Measurements from ENCODE around the gene NPR1.
"Not testable (repeated sequence)": the region's sequence is repeated elsewhere in the genome, so short reads cannot be mapped to it uniquely, and the experiment has no call there.

NPR1 gene

DNA sequence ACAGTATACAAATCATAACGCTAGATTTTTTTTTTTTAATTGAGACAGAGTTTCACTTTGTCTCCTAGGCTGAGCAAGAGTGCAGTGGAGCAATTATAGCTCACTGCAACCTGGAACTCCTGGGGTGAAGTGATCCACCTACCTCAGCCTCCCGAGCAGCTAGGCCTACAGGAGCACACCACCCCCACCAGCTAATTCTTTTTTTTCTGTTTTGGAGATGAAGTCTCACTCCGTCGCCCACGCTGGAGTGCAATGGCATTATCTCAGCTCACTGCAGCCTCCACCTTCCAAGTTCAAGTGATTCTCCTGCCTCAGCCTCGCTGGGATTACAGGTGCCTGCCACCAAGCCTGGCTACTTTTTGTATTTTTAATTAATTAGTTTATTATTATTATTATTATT lies 21.3 kb downstream of the NPR1 start:
- Histone ChIP-seq H3K9ac (ENCODE audit: low read depth, low read length) (no peak overlapping the region), H3K4me1 (ENCODE audit: insufficient read depth, low read length) (peaks cover 22% of the 10 kb centered on the region), H3K9me3 (ENCODE audit: control insufficient read depth, insufficient read depth, low read length) (no peaks in the 10 kb centered on the region), H3K36me3 (ENCODE audit: insufficient read depth, low read length) (no peaks in the 10 kb centered on the region)

GRCh38 chr1:153705484-153705883 lies 27.0 kb downstream of the NPR1 start:
- Histone ChIP-seq H3K9me3 (ENCODE audit: control insufficient read depth, insufficient read depth, low read length) (no peaks in the 10 kb centered on the region), H3K4me1 (ENCODE audit: insufficient read depth, low read length) (no peaks in the 10 kb centered on the region; the same call in 1 of the 2 replicates), H3K9ac (ENCODE audit: low read depth, low read length) (no peak overlapping the region), H3K36me3 (ENCODE audit: insufficient read depth, low read length) (no peaks in the 10 kb centered on the region)

DNA sequence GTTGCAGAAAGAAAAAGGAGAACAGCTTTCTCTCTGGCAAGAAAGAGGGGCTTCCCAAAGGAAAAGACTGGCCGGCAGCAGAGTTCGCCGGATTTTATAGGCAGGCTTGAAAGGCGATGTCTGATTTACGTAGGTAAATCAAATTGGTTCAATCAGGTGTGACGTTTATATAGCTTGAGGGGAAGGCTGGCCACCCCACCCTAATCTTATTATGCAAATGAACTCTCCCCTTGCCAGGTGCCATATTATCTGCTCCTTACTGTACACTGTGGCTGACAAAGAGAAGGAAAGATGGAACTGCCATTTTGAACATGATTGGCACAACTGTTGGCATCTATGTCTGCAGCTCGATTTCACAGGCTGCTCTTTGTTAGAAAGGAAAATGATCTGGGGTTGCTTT lies 32.5 kb downstream of the NPR1 start:
- Histone ChIP-seq H3K9ac (ENCODE audit: low read depth, low read length) (no peak overlapping the region), H3K4me1 (ENCODE audit: insufficient read depth, low read length) (no peaks in the 10 kb centered on the region; the same call in 1 of the 2 replicates), H3K36me3 (ENCODE audit: insufficient read depth, low read length) (no peaks in the 10 kb centered on the region), H3K9me3 (ENCODE audit: control insufficient read depth, insufficient read depth, low read length) (no peaks in the 10 kb centered on the region)

GRCh38 chr1:153716211-153716610 lies 37.7 kb downstream of the NPR1 start:
- not testable (repeated sequence) for H3K36me3 ChIP-seq (ENCODE audit: insufficient read depth, low read length); H3K9me3 ChIP-seq (ENCODE audit: control insufficient read depth, insufficient read depth, low read length); H3K9ac ChIP-seq (ENCODE audit: low read depth, low read length); H3K4me1 ChIP-seq (ENCODE audit: insufficient read depth, low read length)

DNA sequence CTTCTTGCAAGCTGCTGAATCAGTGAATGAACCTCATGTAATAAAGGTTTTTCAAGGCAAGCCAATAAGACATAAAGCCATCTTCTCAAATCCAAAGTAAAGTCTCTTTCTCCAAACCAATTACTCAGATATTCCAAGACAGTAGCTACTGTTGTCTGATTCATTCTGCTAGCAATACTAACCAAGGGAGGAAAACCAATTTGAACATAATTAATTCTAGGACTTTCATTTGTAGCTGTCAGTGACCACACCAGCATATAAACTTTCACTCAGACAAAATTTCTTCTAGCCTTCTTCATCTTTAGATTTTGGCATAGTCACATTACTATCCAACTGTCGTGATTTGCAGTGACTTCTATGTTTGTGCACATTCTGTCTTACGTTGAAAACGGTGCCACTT lies 38.8 kb downstream of the NPR1 start:
- no peaks in the 10 kb centered on the region for H3K36me3 ChIP-seq (ENCODE audit: insufficient read depth, low read length)
- H3K9ac ChIP-seq (ENCODE audit: low read depth, low read length), result no peak overlapping the region
- H3K4me1 ChIP-seq (ENCODE audit: insufficient read depth, low read length), result no peaks in the 10 kb centered on the region
- no peaks in the 10 kb centered on the region for H3K9me3 ChIP-seq (ENCODE audit: control insufficient read depth, insufficient read depth, low read length)

DNA sequence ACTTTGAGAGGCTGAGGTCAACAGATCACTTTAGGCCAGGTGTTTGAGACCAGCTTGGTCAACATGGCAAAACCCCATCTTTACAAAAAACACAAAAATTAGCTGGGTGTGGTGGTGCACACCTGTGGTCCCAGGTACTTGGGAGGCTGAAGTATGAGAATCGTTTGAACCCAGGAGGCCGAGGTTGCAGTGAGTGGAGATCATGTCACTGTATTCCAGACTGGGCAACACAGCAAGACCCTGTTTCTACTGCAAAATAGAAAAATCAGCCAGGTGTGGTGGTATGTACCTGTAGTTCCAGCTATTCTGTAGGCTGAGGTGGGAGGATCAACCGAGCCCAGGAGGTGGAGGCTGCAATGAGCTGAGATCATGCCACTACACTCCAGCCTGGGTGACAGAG lies 45.2 kb downstream of the NPR1 start:
- no peak overlapping the region for H3K9ac ChIP-seq (ENCODE audit: low read depth, low read length)
- H3K4me1 ChIP-seq (ENCODE audit: insufficient read depth, low read length), result no peaks in the 10 kb centered on the region
- H3K9me3 ChIP-seq (ENCODE audit: control insufficient read depth, insufficient read depth, low read length), result no peaks in the 10 kb centered on the region
- H3K36me3 ChIP-seq (ENCODE audit: insufficient read depth, low read length), result no peaks in the 10 kb centered on the region

GRCh38 chr1:153724634-153725033 lies 46.1 kb downstream of the NPR1 start:
- not testable (repeated sequence) for H3K4me1 ChIP-seq (ENCODE audit: insufficient read depth, low read length); H3K9me3 ChIP-seq (ENCODE audit: control insufficient read depth, insufficient read depth, low read length); H3K36me3 ChIP-seq (ENCODE audit: insufficient read depth, low read length); H3K9ac ChIP-seq (ENCODE audit: low read depth, low read length)

- Histone ChIP-seq H3K9ac (ENCODE audit: low read depth, low read length) (peak within 1 kb of the TSS; percentile 100), H3K4me1 (ENCODE audit: insufficient read depth, low read length) (peaks cover 12% of the 10 kb centered on the region; the same call in 1 of the 2 replicates), H3K9me3 (ENCODE audit: control insufficient read depth, insufficient read depth, low read length) (no peaks in the 10 kb centered on the region), H3K36me3 (ENCODE audit: insufficient read depth, low read length) (no peaks in the 10 kb centered on the region)
These were observed 49.2 kb downstream of the NPR1 start, which contains the start of gene INTS3 for GRCh38 chr1:153727463-153728304. Gene INTS3, plus strand, starts transcription at chr1:153728050. Its CDS starts 585 bp downstream, at chr1:153728635.

GRCh38 chr1:153728305-153729066 lies 50.0 kb downstream of the NPR1 start:
- H3K36me3 ChIP-seq (ENCODE audit: insufficient read depth, low read length), result no peaks in the 10 kb centered on the region

DNA sequence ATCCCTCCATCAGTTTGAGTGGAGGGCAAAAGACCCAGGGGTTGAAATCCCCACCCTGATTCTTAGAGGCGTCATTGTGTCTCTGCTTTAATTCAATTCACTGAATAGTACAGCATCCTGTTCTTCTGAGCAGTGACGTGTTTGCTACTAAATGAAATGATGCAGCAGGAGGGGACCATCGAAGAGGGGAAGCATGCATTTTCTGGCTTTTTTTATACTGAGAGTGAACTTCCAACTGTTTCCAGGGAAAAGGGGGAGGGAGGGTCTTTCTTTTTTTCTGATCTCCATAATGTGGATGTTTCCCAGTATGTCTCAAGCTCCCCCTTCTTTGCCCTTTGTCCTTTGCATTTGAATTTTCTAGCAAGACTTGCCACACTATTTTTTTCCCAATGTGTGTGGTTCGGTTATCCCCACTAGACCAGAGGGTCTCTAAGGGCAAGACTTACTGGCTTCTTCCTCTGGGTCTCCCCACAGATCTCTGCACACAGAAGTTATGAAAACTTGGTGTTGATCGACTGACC lies 52.0 kb downstream of the NPR1 start:
- Histone ChIP-seq H3K9me3 (ENCODE audit: control insufficient read depth, insufficient read depth, low read length) (no peaks in the 10 kb centered on the region), H3K4me1 (ENCODE audit: insufficient read depth, low read length) (peaks cover 17% of the 10 kb centered on the region; the same call in 1 of the 2 replicates), H3K9ac (ENCODE audit: low read depth, low read length) (no peak overlapping the region), H3K36me3 (ENCODE audit: insufficient read depth, low read length) (peaks cover 4% of the 10 kb centered on the region; the same call in 1 of the 2 replicates)

More at GRCh38 chr1:153728305-153729066, 50.0 kb downstream of the NPR1 start:
- Histone ChIP-seq H3K4me1 (ENCODE audit: insufficient read depth, low read length) (peaks cover 12% of the 10 kb centered on the region; the same call in 1 of the 2 replicates), H3K9me3 (ENCODE audit: control insufficient read depth, insufficient read depth, low read length) (no peaks in the 10 kb centered on the region), H3K9ac (ENCODE audit: low read depth, low read length) (peak overlapping the region; percentile 100)

- Histone ChIP-seq H3K36me3 (ENCODE audit: insufficient read depth, low read length) (peaks cover 4% of the 10 kb centered on the region; the same call in 1 of the 2 replicates), H3K9me3 (ENCODE audit: control insufficient read depth, insufficient read depth, low read length) (no peaks in the 10 kb centered on the region), H3K9ac (ENCODE audit: low read depth, low read length) (no peak overlapping the region), H3K4me1 (ENCODE audit: insufficient read depth, low read length) (peaks cover 17% of the 10 kb centered on the region; the same call in 1 of the 2 replicates)
These were observed 55.5 kb downstream of the NPR1 start for GRCh38 chr1:153733970-153734369.

DNA sequence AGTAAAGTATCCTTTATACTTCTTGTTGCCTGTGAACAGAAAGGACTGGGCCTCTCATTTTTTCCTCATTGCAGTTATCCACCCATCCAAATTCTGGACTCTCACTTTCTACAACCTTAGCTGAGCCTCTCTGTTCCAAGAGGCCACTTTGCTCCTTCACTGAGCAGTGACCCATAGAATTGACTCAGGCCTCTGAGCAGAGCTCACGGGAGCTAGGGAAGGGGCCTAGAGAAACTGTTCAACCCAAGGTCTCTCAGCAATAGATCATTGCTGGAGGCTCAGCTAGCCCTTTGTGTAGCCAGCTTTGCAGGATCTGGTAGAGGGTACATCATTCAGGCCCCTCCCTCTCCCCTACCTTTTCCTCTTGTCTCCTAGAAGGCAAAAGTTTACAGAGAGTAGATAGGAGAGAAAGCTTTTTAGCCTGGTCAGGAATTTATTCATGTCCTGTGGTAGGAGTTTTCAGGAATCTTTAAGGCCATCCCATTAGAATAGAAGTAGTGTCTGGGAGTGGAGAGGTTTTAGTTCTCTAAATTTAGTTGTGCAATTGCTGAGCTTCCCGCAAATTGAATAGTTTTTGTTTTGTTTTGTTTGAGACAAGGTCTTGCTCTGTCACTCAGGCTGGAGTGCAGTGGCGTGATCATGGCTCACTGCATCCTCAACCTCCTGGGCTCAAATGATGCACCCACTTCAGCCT lies 56.1 kb downstream of the NPR1 start:
- Histone ChIP-seq H3K36me3 (ENCODE audit: insufficient read depth, low read length) (peaks cover 4% of the 10 kb centered on the region; the same call in 1 of the 2 replicates), H3K9me3 (ENCODE audit: control insufficient read depth, insufficient read depth, low read length) (no peaks in the 10 kb centered on the region)

DNA sequence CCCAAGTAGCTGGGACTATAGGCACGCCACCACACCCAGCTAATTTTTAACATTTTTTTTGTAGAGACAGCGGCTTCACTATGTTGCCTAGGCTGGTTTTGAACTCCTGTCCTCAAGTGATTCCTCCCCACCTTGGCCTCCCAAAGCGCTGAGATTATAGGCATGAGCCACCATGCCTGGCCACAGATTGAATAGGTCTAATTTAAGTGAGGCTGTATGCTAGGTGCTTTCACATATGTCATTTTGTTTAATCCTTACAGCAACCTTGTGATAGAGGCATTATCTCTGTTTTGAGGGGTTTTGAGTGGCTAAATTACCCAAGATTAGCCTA lies 56.6 kb downstream of the NPR1 start:
- peaks cover 15% of the 10 kb centered on the region; the same call in 1 of the 2 replicates for H3K4me1 ChIP-seq (ENCODE audit: insufficient read depth, low read length)
- no peaks in the 10 kb centered on the region for H3K9me3 ChIP-seq (ENCODE audit: control insufficient read depth, insufficient read depth, low read length)
- H3K9ac ChIP-seq (ENCODE audit: low read depth, low read length), result no peak overlapping the region
- peaks cover 4% of the 10 kb centered on the region; the same call in 1 of the 2 replicates for H3K36me3 ChIP-seq (ENCODE audit: insufficient read depth, low read length)

More for the DNA sequence above, 56.1 kb downstream of the NPR1 start:
- peaks cover 17% of the 10 kb centered on the region; the same call in 1 of the 2 replicates for H3K4me1 ChIP-seq (ENCODE audit: insufficient read depth, low read length)
- H3K9ac ChIP-seq (ENCODE audit: low read depth, low read length), result no peak overlapping the region

DNA sequence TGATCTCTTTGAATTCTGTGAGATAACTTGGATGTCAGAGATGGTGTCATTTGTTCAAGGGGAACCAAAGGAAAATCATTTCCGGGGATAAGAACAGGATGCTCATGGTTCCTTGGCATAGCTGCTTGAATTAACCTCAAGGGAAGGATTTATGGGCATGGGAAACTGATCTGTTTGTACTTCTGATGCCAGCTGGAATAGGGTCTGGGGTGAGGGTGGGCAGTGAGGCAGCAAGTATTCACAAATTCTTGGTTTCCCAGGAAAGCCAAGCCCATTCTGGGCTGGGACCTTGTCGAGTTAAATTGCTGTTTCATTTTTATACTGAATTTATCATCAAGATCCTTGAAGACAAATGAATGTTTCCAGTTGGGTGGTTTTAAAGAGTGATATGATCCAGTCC lies 63.5 kb downstream of the NPR1 start:
- Histone ChIP-seq H3K36me3 (ENCODE audit: insufficient read depth, low read length) (peaks cover 18% of the 10 kb centered on the region), H3K9me3 (ENCODE audit: control insufficient read depth, insufficient read depth, low read length) (no peaks in the 10 kb centered on the region), H3K4me1 (ENCODE audit: insufficient read depth, low read length) (peaks cover 22% of the 10 kb centered on the region), H3K9ac (ENCODE audit: low read depth, low read length) (no peak overlapping the region)

Measured in ES-I3 (cell line).